Motor neuron (in vitro differentiated cells): Measurements from ENCODE around the gene ARPIN. TPM values are rescaled to one million over a fixed set of nuclear protein-coding genes. Genes with fewer than 3 reads are reported as not detected.
"Not testable (repeated sequence)": the region's sequence is repeated elsewhere in the genome, so short reads cannot be mapped to it uniquely, and the experiment has no call there.

ENCODE experiments used
- ATAC-seq, 8 experiments: fragments of 200-7000 bp; cut with Tn5 transposase; replicated peaks in 6 of 8; 2 replicates each; pipeline ENCODE4 v1.8.0; 2021; ENCODE audit warnings: mild to moderate bottlenecking in 8 of 8, moderate library complexity in 8 of 8
- H3K27ac ChIP-seq, 2 donors: fragments of 250-450 bp; sonication (Bioruptor Pico); 2 replicates each; pipeline ENCODE4 v1.9.0; 2021; ENCODE audit warnings: antibody characterized with exemption in 2 of 2, mild to moderate bottlenecking in 2 of 2, moderate library complexity in 1 of 2
- H3K4me1 ChIP-seq, 2 donors: fragments of 250-450 bp; sonication (Bioruptor Pico); replicated peaks in 1 of 2; 2 replicates each; pipeline ENCODE4 v1.6.1; 2021; ENCODE audit warnings: antibody characterized with exemption in 2 of 2, mild to moderate bottlenecking in 2 of 2, moderate library complexity in 1 of 2
- H3K4me3 ChIP-seq, 5 donors: fragments of 250-450 bp; sonication (Bioruptor Pico); 2 replicates each; pipeline ENCODE4 v1.9.0; 2021; ENCODE audit warnings: antibody characterized with exemption in 5 of 5, mild to moderate bottlenecking in 5 of 5, moderate library complexity in 4 of 5
- WGBS, 10 experiments: fragments of 450-650 bp; shearing (Covaris generic); methylation state at CpG; one replicate each; pipeline ENCODE4 v1.0.0; 2022; 5-methylcytosine and 5-hydroxymethylcytosine counted together
- in situ Hi-C, 9 experiments: fragments of 400-800 bp; cut with MboI; loops; one replicate each; pipeline ENCODE4 v1.15.0; 2021; ENCODE audit warnings: low sequenced_read_pairs in 9 of 9, low pct_unique_long_range_greater_than_20kb in 2 of 9; ENCODE audit not compliant: unreplicated experiment in 9 of 9
- total RNA-seq, 8 experiments: library from RNA; unstranded; fragments of 300-600 nt; gene quantifications; 2 replicates each; pipeline versions ENCODE4 v1.2.3 to v1.2.4, GENCODE V29; 2022

The ARPIN gene
- total RNA-seq, 8 experiments from 2014 or later, result 2.5 to 15.3 (median 8.5) TPM

DNA sequence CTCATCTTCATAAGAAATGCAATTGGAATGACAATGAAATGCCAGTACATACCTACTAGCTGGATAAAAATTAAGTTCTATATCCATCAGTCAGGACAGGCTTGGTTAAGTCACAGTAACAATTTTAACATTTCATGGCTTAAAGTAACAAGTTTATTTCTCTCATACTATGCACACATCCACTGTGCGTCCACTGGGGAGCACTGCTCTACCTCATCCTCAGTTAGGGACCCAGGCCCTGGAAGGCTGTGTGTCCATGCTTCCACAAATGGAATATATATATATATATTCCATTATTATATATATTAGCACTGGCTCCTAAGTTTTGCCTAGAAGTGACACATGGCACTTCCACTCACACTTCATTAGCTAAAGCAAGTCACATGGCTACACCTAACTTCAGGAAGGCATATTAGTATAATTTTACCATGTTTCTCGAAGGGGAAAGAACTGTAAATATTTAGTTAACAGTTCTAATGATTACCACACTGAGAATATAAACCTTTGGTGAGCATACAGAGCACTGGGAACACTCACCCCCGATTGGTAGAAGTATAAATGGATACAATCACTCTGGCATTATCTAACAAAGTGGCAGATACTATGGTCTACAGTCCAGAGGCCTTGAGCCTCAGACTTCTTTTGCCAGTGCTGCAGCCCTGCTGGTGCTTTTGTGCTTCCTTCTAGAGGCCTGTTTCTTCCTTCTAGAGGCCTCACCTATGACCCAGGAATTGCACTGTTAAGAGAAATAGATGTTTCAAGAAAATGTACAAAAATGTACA, 47.6 kb downstream of the ARPIN start:
- 61 to 100% (median 79%) methylated on average over 1 to 3 of the region's 3 CpGs; no CpG with 5 or more reads in 3 of the 10 experiments for WGBS, 10 experiments
- H3K4me1 ChIP-seq, result no peaks in the 10 kb centered on the region
- no peak overlapping the region for H3K4me3 ChIP-seq
- in situ Hi-C loops, result no loop called here
- H3K27ac ChIP-seq, result no peak overlapping the region
- ATAC-seq, result no peak

DNA sequence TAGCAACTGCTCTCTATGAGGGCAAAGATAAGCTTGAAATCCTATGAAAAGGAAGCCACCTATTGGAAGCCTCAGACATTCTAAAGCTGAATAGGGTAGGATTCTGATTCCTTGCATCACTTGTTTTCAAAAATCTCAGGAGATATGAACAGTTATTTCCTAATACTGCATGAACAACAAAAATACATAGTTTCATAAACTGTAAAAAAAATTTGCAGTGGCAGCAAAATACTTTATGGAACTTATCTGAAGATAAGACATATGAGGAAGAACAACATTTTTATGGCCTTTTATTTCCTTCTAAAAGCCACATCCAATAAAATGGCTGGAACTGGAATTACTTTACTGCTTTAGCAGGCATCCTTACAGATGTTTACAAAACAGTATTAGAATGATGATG, 48.8 kb downstream of the ARPIN start:
- Histone ChIP-seq H3K4me3 (no peak overlapping the region), H3K4me1 (no peaks in the 10 kb centered on the region), H3K27ac (no peak overlapping the region)
- no peak for ATAC-seq
- in situ Hi-C loops, result no loop called here

DNA sequence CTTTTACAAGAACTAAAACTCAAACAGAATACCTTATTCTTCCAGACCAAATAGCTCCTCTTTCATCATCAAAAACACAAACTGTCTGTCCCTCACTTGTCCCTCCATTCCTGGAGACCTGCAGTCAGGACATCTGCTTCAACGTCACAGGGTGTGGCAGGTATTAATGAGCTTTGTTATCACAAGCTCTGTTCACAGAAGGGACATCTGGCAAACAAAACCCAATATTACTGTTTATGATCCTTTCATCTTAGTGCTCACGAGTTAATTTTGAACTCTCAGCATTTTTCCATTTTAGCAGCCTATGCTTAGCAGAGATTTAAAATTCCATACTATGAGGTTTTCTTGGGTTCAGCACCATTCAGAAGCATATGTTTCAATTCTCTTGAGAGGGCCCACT, 51.9 kb downstream of the ARPIN start:
- ATAC-seq, result peak in 3 of 8 experiments; percentile 40 to 78 (median 65)
- no peak overlapping the region for H3K27ac ChIP-seq
- 11 to 100% (median 60%) methylated on average over 1 to 2 of the region's 2 CpGs; no CpG with 5 or more reads in 1 of the 10 experiments for WGBS, 10 experiments

DNA sequence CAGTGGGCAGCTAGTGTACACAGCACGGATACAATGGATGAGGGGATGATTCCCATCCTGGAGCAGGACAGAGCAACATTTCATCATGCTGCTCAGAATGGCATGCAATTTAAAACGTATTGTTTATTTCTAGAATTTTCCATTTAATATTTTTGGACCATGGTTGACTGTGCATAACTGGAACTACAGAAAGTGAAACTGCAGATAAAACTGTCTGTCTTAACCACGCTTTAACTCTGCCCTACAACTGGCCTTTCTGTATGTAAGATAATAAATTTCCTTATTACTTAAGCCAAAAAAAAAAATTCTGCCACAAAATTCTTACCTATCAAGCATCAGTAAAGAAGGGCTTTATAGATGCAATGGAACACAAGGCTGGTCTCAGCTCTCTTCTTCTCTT, 52.3 kb downstream of the ARPIN start:
- Histone ChIP-seq H3K4me1 (no peaks in the 10 kb centered on the region), H3K4me3 (no peak overlapping the region), H3K27ac (no peak overlapping the region)
- 49 to 100% (median 83%) methylated on average over 2 to 3 of the region's 3 CpGs for WGBS, 10 experiments
- peak in 1 of 8 experiments; percentile 58 for ATAC-seq
- in situ Hi-C loops, result no loop called here

More for the DNA sequence above, 51.9 kb downstream of the ARPIN start:
- Histone ChIP-seq H3K4me3 (no peak overlapping the region), H3K4me1 (no peaks in the 10 kb centered on the region)
- in situ Hi-C loops, result no loop called here

DNA sequence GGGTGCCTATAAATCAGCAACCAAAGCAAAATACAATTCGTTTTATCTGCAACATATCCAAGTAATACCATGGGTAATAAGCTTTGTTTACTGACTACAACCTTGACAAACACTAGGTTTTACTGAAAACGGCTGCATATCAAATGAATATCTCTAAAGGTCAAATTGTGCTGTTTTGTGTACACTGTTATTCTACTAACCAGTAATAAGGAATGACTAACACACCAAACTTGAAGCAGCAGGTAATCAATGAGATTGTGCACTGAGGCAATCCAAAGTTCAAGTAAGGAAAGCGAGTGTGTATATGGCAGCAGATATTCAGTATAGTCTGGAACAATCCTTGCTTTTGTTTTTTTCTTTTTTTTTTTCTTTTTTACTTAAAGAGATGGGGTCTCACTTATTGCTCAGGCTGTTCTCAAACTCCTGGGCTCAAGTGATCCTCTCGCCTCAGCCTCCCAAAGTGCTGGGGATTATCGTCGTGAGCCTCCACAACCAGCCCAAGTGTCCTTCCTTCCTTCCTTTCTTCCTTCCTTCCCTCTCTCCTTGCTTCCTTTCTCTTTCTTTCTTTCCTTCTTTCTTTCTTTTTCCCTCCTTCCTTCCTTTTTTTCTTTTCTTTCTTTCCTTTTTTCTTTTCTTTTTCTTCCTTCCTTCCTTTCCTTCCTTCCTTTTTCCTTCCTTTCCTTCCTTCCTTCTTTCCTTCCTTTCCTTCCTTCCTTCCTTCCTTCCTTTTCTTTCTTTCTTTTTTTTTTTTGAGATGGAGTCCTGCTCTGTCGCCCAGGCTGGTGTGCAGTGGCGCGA, 53.9 kb downstream of the ARPIN start:
- ATAC-seq, result no peak
- no peak overlapping the region for H3K27ac ChIP-seq
- in situ Hi-C loops, result no loop called here
- WGBS, 10 experiments, result 78 to 100% (median 90%) methylated on average over 2 to 9 of the region's 9 CpGs
- H3K4me3 ChIP-seq, result no peak overlapping the region
- H3K4me1 ChIP-seq, result no peaks in the 10 kb centered on the region

DNA sequence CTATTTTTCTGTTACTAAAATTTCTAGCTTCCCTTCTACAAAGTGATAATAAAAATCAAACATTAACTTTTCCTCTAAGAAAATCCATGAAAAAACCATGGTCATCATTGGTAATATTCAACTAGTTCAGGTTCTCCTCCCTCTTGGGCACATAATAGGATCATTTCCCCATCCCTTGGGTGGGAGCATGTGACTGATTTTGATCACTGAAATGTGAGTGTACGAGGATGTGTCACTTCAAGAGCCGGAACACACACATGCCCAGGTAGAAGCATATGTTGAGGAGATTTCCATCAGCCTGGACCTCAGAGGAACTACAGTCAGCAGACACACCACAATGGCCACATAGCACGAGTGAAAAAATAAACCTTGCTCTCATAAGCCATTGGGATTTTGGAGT, 55.1 kb downstream of the ARPIN start:
- 80 to 100% (median 94%) methylated on average over 1 to 3 of the region's 3 CpGs; no CpG with 5 or more reads in 1 of the 10 experiments for WGBS, 10 experiments
- H3K4me3 ChIP-seq, result no peak overlapping the region
- no peak for ATAC-seq
- H3K4me1 ChIP-seq, result no peaks in the 10 kb centered on the region
- no peak overlapping the region for H3K27ac ChIP-seq
- in situ Hi-C loops, result no loop called here

DNA sequence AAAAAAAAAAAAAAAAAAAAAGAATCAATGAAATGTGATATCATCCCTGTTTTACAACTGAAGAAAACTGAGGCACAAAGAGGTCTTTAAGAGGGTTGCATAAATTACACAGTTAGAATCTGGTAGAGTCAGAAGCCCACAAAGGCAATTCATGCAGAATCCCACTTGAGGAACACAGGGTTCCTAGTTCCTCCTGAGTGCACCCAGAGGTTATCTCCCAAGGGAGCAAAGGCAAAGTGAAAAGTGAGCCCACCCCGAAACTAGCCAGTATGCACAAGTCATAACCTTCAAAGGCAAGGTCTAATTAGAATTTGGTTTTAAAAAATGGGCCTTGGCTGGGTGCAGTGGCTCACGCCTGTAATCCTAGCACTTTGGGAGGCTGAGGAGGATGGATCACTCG, 56.8 kb downstream of the ARPIN start:
- Histone ChIP-seq H3K4me1 (no peaks in the 10 kb centered on the region), H3K4me3 (no peak overlapping the region), H3K27ac (no peak overlapping the region)
- 65 to 100% (median 96%) methylated on average over 1 to 3 of the region's 3 CpGs; no CpG with 5 or more reads in 4 of the 10 experiments for WGBS, 10 experiments
- ATAC-seq, result no peak
- in situ Hi-C loops, result no loop called here

DNA sequence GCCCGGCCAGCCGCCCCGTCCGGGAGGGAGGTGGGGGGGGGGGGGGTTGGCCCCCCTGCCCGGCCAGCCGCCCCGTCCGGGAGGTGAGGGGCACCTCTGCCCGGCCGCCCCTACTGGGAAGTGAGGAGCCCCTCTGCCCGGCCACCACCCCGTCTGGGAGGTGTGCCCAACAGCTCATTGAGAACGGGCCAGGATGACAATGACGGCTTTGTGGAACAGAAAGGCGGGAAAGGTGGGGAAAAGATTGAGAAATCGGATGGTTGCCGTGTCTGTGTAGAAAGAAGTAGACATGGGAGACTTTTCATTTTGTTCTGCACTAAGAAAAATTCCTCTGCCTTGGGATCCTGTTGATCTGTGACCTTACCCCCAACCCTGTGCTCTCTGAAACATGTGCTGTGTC, 57.9 kb downstream of the ARPIN start:
- not testable (repeated sequence) for ATAC-seq

DNA sequence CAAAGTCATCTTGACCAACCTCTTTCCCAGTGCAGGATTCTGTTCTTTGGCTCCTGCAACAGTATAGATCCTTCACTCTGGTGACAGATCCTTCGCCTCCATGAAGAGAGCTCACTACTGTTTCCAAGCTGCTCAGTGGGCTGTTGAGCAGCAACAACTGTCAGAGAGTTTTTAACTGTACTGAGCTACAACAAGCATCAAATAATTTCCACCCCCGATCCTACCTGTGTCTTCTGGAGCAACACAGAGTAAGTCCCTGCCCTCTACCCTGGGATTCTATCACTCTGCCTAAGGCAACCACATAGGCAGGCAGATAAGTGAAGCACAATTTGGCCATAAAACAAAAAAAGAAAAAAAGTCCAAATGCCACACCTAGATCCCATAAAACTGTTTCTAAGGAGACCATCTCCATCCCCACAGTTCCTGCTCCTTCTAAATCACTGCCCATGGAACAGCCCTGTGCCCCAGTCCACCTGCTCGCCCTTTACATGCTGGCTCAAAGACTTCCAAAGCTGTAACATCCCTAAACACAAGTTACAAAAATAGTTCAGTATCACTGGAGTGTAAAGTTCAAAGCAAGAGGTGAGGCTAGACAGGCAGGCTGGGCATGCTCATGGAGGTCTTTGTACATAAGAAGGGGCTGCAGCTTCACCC, 60.3 kb downstream of the ARPIN start:
- H3K4me3 ChIP-seq, result no peak overlapping the region
- no peaks in the 10 kb centered on the region for H3K4me1 ChIP-seq
- in situ Hi-C loops, result no loop called here
- ATAC-seq, result no peak
- 90 to 100% (median 95%) methylated on average over 1 to 3 of the region's 3 CpGs; no CpG with 5 or more reads in 2 of the 10 experiments for WGBS, 10 experiments
- no peak overlapping the region for H3K27ac ChIP-seq

More for the DNA sequence above, 57.9 kb downstream of the ARPIN start:
- in situ Hi-C loops, H3K4me1 ChIP-seq, H3K27ac ChIP-seq, H3K4me3 ChIP-seq: not testable (repeated sequence)
- no CpG with 5 or more reads among the region's 17 CpGs for WGBS, 10 experiments

DNA sequence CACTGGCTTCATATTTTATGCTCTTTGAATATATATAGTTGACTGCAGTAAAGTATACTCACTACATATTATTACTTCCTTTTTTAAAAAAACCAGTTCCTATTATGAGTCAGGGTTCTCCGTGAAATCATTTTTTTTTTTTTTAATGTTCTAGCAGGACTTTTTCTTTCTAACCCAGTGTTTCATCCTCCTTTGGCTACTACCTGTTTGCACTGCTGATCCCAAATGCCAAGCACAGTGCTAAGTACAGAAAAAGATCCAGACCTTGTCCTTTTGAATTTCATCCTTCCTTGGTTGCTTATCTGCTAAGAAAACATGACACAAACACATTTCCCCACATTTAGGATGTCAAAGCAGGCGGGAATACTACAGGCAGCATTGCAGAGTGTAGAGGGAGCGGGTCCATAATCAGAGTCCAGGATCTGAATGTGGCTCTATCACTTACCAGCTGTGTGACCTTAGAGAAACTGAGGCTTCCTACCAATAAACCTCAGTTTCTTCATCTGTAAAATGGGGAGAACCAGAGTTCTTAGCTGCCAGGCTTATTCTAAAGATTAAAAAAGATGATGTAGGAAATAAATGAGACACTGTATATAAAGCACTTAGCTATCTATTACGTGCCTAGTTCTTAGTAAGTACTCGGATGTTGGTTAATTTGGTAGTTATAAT, 60.9 kb downstream of the ARPIN start:
- 86 to 100% (median 97%) methylated on average over 2 to 5 of the region's 5 CpGs; no CpG with 5 or more reads in 1 of the 10 experiments for WGBS, 10 experiments
- H3K4me1 ChIP-seq, result no peaks in the 10 kb centered on the region
- no peak overlapping the region for H3K27ac ChIP-seq
- in situ Hi-C loops, result no loop called here
- ATAC-seq, result no peak
- H3K4me3 ChIP-seq, result no peak overlapping the region

DNA sequence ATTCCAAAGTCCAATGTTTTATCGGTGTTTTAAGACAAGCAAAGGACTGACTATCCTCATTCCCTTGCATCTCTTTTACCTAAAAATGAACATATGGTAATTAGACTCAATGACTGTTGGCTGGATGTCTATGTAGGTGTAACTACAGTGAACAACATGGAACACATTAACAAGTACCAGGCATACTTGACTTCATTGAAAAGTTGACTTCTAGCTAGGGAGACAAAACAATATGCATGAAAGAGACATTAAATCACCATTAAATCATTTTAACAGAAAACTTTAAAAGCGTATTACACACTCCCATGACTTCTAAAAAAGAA, 63.8 kb downstream of the ARPIN start:
- WGBS, 10 experiments, result 0 to 100% (median 100%) methylated on average over 1 to 2 of the region's 2 CpGs; no CpG with 5 or more reads in 1 of the 10 experiments
- Histone ChIP-seq H3K4me1 (no peaks in the 10 kb centered on the region), H3K27ac (no peak overlapping the region), H3K4me3 (no peak overlapping the region)
- peak in 2 of 8 experiments; percentile 84 to 87 for ATAC-seq
- in situ Hi-C loops, result no loop called here

DNA sequence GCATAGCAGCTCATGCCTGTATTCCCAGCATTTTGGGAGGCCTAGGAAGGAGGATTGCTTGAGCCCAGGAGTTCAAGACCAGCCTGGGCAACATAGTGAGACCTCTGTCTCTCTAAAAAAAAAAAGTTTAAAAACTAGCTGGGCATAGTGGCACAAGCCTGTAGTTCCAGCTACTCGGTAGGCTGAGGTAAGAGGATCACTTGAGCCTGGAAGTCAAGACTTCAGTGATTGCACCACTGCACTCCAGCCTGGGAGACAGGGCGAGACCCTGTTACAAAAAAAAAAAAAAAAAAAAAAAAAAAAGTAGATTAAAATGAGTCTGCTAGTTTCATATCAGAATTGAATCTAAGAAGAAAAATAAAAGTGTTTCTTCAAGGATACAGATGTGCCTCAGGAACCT, 65.7 kb downstream of the ARPIN start:
- no peak overlapping the region for H3K27ac ChIP-seq
- in situ Hi-C loops, result no loop called here
- ATAC-seq, result no peak
- no peak overlapping the region for H3K4me3 ChIP-seq
- 80 to 100% (median 100%) methylated on average over 1 to 2 of the region's 2 CpGs; no CpG with 5 or more reads in 3 of the 10 experiments for WGBS, 10 experiments
- no peaks in the 10 kb centered on the region for H3K4me1 ChIP-seq
